ENCODE data around the gene SPTA1. TPM values are rescaled to one million over a fixed set of nuclear protein-coding genes. Genes with fewer than 3 reads are reported as not detected.

The SPTA1 gene
- total and polyA plus RNA-seq, 2 of the 8 experiments (the other 6 are each of a cell fraction or from before 2014, with no cell fraction given): not detected

DNA sequence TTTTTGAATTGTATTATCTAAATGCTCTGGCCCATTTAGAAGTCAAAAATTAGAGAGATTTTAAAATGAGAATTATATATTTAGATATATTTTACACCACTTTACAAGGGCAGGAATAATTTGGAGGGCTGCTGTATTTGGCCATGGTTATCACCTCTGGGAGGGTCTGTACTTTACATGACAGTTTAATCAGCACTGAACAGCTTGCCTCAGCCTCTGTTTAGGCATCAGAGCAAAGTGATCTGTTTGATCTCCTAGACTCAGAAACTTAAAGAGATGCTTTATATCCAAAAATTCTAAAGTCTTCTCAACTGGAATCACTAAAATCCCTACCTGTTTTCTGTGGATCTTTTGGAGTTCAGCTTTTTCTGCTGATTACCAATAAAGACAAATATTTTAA is 5.4 kb upstream of the SPTA1 start:
- H2BK120ac ChIP-seq (replicated peaks; ENCODE audit: low read depth, low read length): no peak overlapping the region
- H2BK5ac ChIP-seq (ENCODE audit: low read depth, low read length): no peak overlapping the region
- no peak overlapping the region for H4K91ac ChIP-seq (replicated peaks; ENCODE audit: insufficient read length, low read length)
- no peaks in the 10 kb centered on the region for H3K4me1 ChIP-seq (replicated peaks in 1 of 4; ENCODE audit: control insufficient read depth in 3 of 4, insufficient read depth in 4 of 4, low read length in 3 of 4)
- no peak overlapping the region for H2AK5ac ChIP-seq (ENCODE audit: low read depth, low read length)
- H3K27ac ChIP-seq (ENCODE audit: low read depth, low read length): no peak overlapping the region
- H3K4ac ChIP-seq (replicated peaks; ENCODE audit: insufficient read length, low read depth, low read length): no peak overlapping the region
- no peaks in the 10 kb centered on the region for H4K20me1 ChIP-seq (replicated peaks in 1 of 2; ENCODE audit: control insufficient read depth in 1 of 2, insufficient read depth in 2 of 2, low read length in 2 of 2)
- no peak overlapping the region for H4K5ac ChIP-seq (ENCODE audit: insufficient read length, low read depth, low read length)
- no peaks in the 10 kb centered on the region for H3K79me1 ChIP-seq (ENCODE audit: low read depth, low read length)
- H3K56ac ChIP-seq (replicated peaks; ENCODE audit: insufficient read length, low read depth, low read length): no peak overlapping the region
- no peaks in the 10 kb centered on the region for H3K9me3 ChIP-seq (ENCODE audit: insufficient read depth in 2 of 2, low read depth in 1 of 2, low read length in 1 of 2)
- H3K4me2 ChIP-seq (ENCODE audit: insufficient read depth in 1 of 2, low read depth in 2 of 2, low read length in 2 of 2): no peak overlapping the region
- no peak overlapping the region for H2BK15ac ChIP-seq (ENCODE audit: low read length)
- H3K4me3 ChIP-seq (ENCODE audit: extremely low read depth in 1 of 4, insufficient read depth in 2 of 4, low read depth in 3 of 4, low read length in 4 of 4): no peak overlapping the region
- ChIA-PET CTCF (ENCODE audit: partially characterized antibody) (no interaction called here), POLR2A (ENCODE audit: partially characterized antibody) (no interaction called here)
- no peak overlapping the region for H2BK20ac ChIP-seq (ENCODE audit: low read length)
- no peaks in the 10 kb centered on the region for H3K27me3 ChIP-seq (replicated peaks in 1 of 4; ENCODE audit: control insufficient read depth in 3 of 4, extremely low read depth in 1 of 4, insufficient read depth in 3 of 4, low read length in 3 of 4)
- no peak overlapping the region for H4K8ac ChIP-seq (ENCODE audit: extremely low read depth, insufficient read depth, low read length)
- no peaks in the 10 kb centered on the region for H3K79me2 ChIP-seq (ENCODE audit: control insufficient read depth in 1 of 2, insufficient read depth in 2 of 2, low read length in 2 of 2)
- no peak overlapping the region for H2AFZ ChIP-seq (ENCODE audit: low read length)
- H3K23me2 ChIP-seq (ENCODE audit: low read depth, low read length): no peaks in the 10 kb centered on the region
- no peak overlapping the region for H3K9ac ChIP-seq (replicated peaks in 1 of 4; ENCODE audit: extremely low read depth in 1 of 4, low read depth in 3 of 4, low read length in 3 of 4)
- DNase-seq (ENCODE audit: low read depth in 1 of 2, low spot score in 2 of 2) (no peak), FAIRE-seq (no peak)
- H3K14ac ChIP-seq (ENCODE audit: insufficient read length): no peak overlapping the region
- H3K36me3 ChIP-seq (ENCODE audit: control insufficient read depth in 2 of 4, insufficient read depth in 4 of 4, low read length in 3 of 4): no peaks in the 10 kb centered on the region
- H2BK12ac ChIP-seq (ENCODE audit: low read depth, low read length): no peak overlapping the region
- H3K23ac ChIP-seq (ENCODE audit: insufficient read length): no peak overlapping the region
- no peak overlapping the region for H3K18ac ChIP-seq (ENCODE audit: extremely low read depth, low read length)
- TF ChIP-seq RXRA (IDR thresholded peaks at IDR 0.05; ENCODE audit: insufficient read depth, low read depth, low read length) (no peak), RNF2 (IDR thresholded peaks at IDR 0.05; ENCODE audit: borderline replicate concordance, low read depth, low read length, missing control alignments, poor library complexity, severe bottlenecking) (no peak), EGR1 (IDR thresholded peaks at IDR 0.05; ENCODE audit: borderline replicate concordance, low read depth, low read length) (no peak), JUND (IDR thresholded peaks at IDR 0.05; ENCODE audit: low read length) (no peak), SIX5 (IDR thresholded peaks at IDR 0.05; ENCODE audit: low read depth, low read length) (no peak), NANOG (IDR thresholded peaks at IDR 0.05; ENCODE audit: insufficient read depth, low read depth, low read length, poor library complexity, severe bottlenecking) (no peak), EP300 (IDR thresholded peaks at IDR 0.05; ENCODE audit: borderline replicate concordance in 1 of 2, low read depth in 2 of 2, low read length in 2 of 2) (no peak), TEAD4 (IDR thresholded peaks at IDR 0.05; ENCODE audit: low read depth, low read length) (no peak), CTCF (IDR thresholded peaks at IDR 0.05; ENCODE audit: control extremely low read depth in 1 of 3, insufficient read depth in 1 of 3, low read depth in 1 of 3, low read length in 3 of 3) (no peak)
